GM19035 (cell line): ENCODE results near the gene LRRC42.
"Not testable (repeated sequence)": the region's sequence is repeated elsewhere in the genome, so short reads cannot be mapped to it uniquely, and the experiment has no call there.

Experiments
- ATAC-seq: cut with Tn5 transposase; IDR thresholded peaks from one replicate; pipeline ENCODE4 v1.9.1; 2021; ENCODE audit not compliant: unreplicated experiment

The LRRC42 gene

DNA sequence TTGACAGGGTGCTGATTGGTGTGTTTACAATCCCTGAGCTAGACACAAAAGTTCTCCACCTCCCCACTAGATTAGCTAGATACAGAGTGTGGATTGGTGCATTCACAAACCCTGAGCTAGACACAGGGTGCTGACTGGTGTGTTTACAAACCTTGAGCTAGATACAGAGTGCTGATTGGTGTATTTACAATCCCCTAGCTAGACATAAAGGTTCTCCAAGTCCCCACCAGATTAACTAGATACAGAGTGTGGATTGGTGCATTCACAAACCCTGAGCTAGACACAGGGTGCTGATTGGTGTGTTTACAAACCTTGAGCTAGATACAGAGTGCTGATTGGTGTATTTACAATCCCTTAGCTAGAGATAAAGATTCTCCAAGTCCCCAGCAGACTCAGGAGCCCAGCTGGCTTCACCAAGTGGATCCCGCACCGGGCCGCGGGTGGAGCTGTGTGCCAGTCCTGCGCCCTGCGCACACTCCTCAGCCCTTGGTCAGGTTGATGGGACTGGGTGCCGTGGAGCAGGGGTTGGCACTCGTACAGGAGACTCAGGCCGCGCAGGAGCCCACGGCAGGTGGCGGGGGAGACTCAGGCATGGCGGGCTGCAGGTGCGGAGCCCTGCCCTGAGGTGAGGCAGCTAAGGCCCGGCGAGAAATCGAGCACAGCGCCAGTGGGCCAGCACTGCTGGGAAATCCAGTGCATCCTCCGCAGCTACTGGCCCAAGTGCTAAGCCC is 57.8 kb downstream of the LRRC42 start:
- ATAC-seq: not testable (repeated sequence)

DNA sequence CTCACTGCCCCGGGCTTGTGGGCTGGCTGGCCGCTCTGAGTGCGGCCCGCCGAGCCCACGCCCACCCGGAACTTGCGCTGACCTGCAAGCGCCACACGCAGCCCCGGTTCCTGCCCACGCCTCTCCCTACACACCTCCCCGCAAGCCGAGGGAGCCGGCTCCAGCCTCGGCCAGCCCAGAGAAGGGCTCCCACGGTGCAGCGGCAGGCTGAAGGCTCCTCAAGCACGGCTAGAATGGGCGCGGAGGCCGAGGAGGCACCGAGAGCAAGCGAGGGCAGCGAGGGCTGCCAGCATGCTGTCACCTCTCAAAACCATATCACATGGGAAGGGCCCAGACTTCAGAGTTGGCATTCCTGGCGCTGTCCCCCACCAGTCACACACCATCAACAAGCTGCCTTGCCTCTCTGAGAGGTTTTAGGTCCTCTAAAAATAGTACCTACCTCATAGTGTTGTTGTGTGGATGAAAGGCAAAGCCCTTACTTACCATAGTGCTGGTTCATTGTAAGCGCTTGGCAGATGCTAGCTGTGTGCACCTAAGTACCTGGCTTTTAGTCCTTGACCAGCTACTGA is 58.4 kb downstream of the LRRC42 start:
- no peak for ATAC-seq

DNA sequence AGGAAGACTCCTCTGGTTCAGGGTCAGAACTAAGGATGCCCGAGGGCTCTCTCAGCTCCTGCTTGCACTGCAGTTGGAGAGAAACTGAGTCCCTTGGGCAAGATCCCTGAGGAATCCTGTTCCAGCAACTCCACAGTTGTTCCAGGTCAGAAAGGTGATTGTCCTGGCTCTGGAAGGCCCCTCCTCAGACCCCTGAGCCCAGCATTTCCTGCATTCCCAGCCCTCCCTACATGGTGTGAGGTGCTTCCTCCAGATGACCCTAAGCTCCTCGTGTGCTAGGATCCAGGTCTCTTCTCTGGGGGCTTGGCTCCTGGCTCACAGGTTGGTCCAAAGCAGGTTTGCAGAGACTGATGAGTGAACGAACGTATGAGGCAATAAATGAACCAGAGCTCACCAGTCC is 60.4 kb downstream of the LRRC42 start:
- no peak for ATAC-seq

DNA sequence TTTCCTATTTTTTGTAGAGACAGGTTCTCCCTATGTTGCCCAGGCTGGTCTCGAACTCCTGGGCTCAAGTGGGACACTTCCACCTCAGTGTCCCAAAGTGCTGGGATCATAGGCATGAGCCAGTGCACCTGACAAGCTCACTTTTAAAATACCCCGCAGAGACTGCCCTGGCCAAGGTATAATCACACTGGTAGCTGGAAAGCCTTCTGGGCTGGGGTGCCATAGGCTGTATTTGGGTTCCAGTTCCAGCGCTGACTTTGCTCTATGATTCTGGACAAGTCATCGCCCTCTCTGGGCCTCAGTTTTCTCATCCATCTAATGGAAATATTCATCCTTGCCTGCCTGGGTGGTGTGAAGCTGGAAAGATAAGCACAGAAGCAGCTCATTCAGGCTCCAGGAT is 61.5 kb downstream of the LRRC42 start:
- no peak for ATAC-seq

DNA sequence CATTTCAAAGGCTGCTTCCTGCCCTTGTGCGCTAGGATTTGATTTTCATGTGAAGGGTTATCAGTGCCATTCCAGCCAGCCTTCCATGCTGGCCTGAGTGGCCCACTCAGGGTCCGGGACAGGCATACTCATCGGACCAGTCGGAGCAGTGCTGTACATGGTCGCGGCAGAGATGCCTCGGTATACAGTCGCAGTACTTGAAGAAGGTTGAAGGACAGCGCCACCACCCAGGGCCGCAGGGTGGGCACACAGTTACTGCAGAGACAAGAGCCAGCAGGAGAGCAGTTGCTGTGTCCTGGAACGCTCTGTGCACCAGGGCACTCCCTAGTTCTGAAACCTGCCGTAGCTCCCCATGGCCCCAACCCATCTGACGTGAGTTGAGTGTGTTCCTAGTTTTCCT is 62.7 kb downstream of the LRRC42 start:
- ATAC-seq: no peak

DNA sequence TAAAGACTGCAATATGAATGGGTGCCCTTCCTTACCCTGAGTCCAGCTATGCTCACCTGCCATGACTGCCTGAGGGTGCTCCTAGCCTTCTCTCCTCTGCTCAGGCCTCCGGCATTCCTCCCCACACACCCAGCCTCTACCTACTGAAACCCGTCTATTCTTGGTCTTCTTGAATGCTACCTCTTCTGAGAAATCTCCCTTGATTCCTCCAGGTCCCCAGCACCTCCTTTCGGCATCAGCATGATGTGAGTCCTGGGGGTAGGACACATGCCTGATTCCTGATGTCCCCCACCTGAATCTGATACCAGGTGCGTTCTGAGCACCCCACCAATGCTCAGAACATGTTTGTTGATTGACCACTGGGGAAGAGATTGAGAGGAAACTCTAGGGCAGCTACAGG is 63.3 kb downstream of the LRRC42 start:
- ATAC-seq: no peak

GRCh38 chr1:54010415-54011117 is 64.4 kb downstream of the LRRC42 start:
- ATAC-seq: no peak

GRCh38 chr1:54011316-54012007 is 65.3 kb downstream of the LRRC42 start:
- no peak for ATAC-seq

DNA sequence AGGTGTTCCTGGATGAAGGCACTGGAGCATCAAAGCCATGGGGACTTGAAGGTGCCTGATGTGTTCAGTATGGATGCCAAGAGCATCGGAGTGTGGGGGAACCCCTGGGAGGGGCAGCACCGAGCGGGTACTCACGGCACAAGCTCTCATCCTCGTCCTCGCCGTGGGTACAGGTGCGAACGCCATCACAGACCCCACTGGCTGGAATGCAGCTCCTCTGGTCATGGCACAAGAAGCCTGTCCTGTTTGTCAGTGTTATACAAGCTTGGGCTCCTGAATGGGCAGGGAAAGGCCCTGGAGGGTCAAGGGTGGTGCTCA is 65.8 kb downstream of the LRRC42 start:
- ATAC-seq: no peak

DNA sequence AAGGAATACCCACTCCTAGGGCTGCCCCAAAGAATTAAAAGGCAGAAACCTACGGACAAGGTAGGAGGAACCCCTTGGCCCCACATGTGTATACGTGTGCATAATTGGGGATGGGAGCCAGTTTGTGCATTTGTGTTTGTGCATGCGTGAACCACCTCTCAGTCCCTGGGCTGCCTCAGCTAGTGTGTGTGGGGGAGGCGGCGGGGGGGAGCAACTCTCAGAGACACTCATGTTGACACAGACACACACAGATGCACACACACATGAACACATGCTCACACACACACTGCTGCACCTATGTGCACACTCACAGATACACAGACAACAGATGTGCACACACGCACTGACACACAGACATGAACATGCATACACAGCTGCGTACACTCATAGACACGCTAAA is 66.7 kb downstream of the LRRC42 start:
- ATAC-seq: no peak

DNA sequence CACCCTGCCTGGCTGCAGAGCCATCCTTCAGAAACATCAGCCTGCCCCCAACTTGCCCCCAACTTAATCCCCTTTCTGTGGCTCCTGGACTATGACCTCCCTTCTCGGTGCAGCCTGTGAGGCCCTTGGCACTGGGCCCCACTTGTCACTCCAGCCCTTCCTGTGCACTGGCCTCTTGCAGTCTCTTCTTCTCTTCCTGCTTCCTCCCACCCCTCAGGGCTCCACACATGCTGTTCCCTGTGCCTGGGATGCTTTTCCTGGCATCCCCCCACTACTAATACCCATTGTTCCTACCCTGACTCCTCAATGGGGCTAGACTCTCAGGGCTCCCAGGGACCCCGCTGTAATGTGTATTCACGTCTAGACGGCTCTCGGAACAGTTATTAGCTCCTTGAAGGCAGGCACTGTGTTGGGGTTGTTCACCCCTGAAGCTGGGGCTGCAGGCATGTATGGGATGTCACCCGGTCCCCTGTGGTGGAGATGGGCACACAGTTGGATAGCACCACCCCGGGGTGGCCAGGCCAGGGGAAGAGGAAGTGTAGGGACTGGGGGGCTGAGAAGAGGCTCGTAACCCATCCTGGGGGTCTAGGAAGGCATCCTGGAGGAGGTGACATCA is 67.4 kb downstream of the LRRC42 start:
- no peak for ATAC-seq

GRCh38 chr1:54014009-54014629 is 68.0 kb downstream of the LRRC42 start:
- ATAC-seq: no peak

DNA sequence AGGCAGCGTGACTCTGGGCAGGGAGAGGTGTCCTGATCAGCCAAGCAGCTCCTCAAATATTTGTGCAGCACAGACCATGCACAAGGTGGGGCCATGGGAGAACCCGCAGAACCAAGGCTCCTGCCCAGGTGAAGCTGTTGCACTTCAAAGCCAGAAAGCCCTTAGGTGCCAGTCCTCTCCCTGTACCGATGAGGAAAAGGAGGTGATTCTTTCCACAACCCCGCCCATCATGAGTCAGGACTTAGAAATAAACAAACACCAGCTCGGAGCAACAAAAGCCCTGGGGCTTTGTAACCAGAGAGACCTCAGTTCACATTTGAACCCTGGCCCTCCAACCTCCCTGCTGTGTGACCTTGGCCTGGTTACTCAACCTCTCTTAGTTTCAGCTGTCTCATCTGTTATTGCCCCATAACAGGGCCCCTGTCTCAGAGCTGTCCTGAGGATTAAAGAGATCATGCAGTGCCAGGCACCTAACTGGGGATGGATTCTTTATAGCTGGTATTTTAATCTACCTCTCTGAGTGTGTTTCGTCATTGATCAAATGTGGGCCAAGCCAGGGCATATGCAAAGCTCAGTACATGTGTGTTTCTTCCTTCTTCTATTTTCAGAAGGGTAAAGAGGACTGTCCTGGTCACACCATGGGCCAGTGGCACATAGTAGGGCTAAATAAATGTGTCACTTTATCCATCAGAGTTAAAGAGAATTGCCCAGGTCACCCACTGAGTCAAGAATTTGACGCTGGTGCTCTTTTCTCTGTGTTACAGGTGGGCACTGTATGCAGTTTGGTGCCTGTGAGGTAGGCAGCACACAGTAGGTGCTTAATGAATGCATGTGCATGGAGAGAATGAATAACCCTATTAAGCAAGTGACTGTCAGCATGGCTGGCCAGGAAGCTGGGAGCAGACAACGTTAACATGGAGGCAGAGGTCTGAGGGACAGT is 70.5 kb downstream of the LRRC42 start:
- no peak for ATAC-seq
